BLaER1 treated with 17β-estradiol and CSF1 and Interleukin-3, amounts not matched to agents 10 nM and 100 nM (cell line): ENCODE results near the gene FSCN2.

Experiments
- H3K27ac ChIP-seq, 11 experiments: shearing (Covaris generic); formaldehyde crosslinking; 2 replicates each; pipeline ENCODE4 v1.8.1; 2022
- H3K27me3 ChIP-seq, 11 experiments: shearing (Covaris generic); formaldehyde crosslinking; 2 replicates each; pipeline ENCODE4 v1.8.1; 2022
- H3K36me3 ChIP-seq, 11 experiments: shearing (Covaris generic); formaldehyde crosslinking; 2 replicates each; pipeline ENCODE4 v1.8.1; 2022
- H3K4me1 ChIP-seq, 10 experiments: shearing (Covaris generic); formaldehyde crosslinking; 2 replicates each; pipeline ENCODE4 v1.8.1; 2022
- H3K4me2 ChIP-seq, 11 experiments: shearing (Covaris generic); formaldehyde crosslinking; 2 replicates each; pipeline ENCODE4 v1.8.1; 2022
- H3K4me3 ChIP-seq, 10 experiments: shearing (Covaris generic); formaldehyde crosslinking; 2 replicates each; pipeline ENCODE4 v1.8.1; 2022
- H3K9ac ChIP-seq, 11 experiments: shearing (Covaris generic); formaldehyde crosslinking; 2 replicates each; pipeline ENCODE4 v1.8.1; 2022
- H3K9me3 ChIP-seq, 11 experiments: shearing (Covaris generic); formaldehyde crosslinking; replicated peaks in 1 of 11; 2 replicates each; pipeline ENCODE4 v1.8.1; 2022
- H4K20me1 ChIP-seq, 11 experiments: shearing (Covaris generic); formaldehyde crosslinking; 2 replicates each; pipeline ENCODE4 v1.8.1; 2022
- Cebpa-rat ChIP-seq, 11 experiments: shearing (Covaris generic); IDR thresholded peaks; 2 replicates each; pipeline ENCODE4 v1.8.1; 2022

FSCN2 gene

DNA sequence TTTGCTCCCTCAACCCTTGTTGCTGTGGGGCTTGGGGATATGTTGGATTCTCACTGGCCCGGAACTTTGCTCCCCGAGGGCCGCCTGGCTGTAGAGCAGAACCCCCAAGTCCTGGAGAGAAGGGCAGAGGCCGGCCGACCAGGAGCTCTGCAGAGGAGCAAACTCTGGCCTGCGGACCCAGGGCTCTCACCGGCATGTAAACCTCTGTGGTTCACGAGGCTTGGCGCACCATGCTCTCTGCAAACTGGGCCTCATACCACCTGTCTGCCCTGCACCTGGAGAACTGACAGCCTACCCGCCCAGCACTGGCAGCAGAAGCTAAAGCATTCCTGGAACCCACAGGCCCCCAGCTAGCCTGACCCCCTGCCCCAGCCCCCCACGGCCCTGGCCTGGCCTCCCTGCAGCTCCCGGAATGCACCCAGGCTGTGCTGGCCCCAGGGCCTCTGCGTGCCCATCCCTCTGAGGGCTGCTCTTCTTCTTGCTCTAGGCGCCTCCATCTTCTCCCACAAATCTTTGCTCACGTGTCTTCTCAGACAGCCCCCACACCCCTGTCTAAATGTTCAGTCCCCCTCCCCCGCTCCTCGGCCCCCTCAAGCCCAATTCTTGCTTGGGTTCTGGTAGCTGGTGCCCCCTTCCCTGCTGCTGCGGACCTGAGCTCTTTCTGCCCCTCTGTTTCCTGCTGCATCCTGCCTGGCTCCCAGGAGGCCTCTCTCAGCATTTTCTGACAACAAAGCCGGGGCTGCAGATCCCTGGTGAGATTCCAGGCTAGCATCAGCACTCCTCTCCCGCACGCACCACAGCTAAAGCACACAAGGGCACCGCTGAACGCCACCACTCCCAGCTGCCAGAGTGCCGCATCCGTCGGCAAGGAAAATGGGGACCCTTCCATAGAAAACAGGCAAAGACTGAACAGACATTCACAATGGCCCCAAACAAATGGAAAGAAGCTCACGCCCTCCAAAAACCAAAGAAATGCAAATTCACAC, 38.9 kb upstream of the FSCN2 start:
- H3K4me3 ChIP-seq: peak overlapping the region in 6 of 10 experiments; percentile 63 to 79 (median 68); a peak in 9 of 20 replicates
- H3K36me3 ChIP-seq: no peaks in the 10 kb centered on the region
- H3K9ac ChIP-seq: peak overlapping the region in 9 of 11 experiments; percentile 7 to 98 (median 96); a peak in 16 of 22 replicates
- peaks cover 65 to 90% (median 86%) of the 10 kb centered on the region in 10 experiments for H3K4me1 ChIP-seq
- no peaks in the 10 kb centered on the region for H3K9me3 ChIP-seq
- no peaks in the 10 kb centered on the region for H4K20me1 ChIP-seq
- H3K4me2 ChIP-seq: peak overlapping the region; percentile 89 to 100 (median 98)
- H3K27me3 ChIP-seq: peaks cover 0 to 20% (median 0%) of the 10 kb centered on the region in 11 experiments; a peak in 6 of 22 replicates
- peak overlapping the region in 8 of 11 experiments; percentile 21 to 100 (median 98); a peak in 13 of 22 replicates for H3K27ac ChIP-seq
- TF ChIP-seq Cebpa-rat (IDR thresholded peaks at IDR 0.05): no peak

DNA sequence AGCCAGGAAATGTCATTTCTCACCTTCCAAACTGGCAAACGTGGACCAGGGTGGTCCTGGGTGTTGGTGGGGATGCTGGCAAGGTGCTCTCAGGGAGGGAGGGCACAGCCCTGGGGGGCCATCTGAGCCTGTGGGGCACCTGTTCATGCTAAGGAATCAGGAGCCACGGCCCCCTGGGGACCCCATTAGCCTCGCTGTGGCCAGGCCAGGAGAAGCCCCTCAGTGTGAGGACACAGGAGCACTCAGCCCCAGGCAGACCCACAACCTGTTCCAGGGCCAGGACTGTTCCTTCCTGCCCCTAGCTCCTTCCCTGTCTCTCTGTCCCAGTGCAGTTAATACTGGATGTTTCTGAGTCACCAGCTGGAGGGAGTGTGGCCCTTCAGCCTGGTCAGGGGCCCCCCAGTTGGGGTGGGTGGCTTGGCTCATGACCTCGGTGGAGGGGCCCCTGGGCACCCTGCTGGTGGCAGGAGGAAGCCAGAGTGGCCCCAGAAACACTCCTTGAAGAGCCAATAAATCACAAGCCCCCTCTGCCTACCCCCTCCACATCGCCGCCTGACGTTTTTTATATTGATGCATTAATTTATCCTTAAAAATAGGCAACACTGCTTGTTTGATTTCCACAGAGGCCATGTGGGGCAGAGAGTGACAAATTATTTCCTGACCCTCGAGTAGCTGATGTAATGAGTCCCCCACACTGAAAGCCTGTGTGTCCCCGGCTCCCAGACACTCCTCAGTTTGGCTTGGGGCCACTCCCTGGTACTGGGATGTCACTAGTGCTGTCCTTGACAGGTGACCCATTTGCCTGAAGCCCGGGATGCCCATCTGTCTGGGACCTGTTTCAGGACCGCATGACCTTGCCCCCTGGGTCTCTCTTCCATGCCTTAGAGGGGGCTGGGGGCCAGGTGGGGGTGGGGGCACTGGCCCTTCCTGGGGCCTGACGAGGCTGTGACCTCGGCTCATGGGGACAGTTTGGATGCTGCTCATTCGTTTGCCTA, 37.9 kb upstream of the FSCN2 start:
- Histone ChIP-seq H3K36me3 (no peaks in the 10 kb centered on the region), H3K27ac (peak overlapping the region in 8 of 11 experiments; percentile 16 to 100 (median 74); a peak in 11 of 22 replicates), H3K4me2 (peak overlapping the region; percentile 89 to 100 (median 98)), H3K9ac (peak overlapping the region in 9 of 11 experiments; percentile 7 to 98 (median 95); a peak in 15 of 22 replicates), H3K27me3 (peaks cover 0 to 20% (median 0%) of the 10 kb centered on the region in 11 experiments; a peak in 7 of 22 replicates), H3K4me3 (peak overlapping the region in 4 of 10 experiments; percentile 63 to 79 (median 68); a peak in 2 of 20 replicates), H3K4me1 (peaks cover 59 to 89% (median 79%) of the 10 kb centered on the region in 10 experiments), H3K9me3 (no peaks in the 10 kb centered on the region), H4K20me1 (no peaks in the 10 kb centered on the region)
- no peak for TF ChIP-seq Cebpa-rat (IDR thresholded peaks at IDR 0.05)

DNA sequence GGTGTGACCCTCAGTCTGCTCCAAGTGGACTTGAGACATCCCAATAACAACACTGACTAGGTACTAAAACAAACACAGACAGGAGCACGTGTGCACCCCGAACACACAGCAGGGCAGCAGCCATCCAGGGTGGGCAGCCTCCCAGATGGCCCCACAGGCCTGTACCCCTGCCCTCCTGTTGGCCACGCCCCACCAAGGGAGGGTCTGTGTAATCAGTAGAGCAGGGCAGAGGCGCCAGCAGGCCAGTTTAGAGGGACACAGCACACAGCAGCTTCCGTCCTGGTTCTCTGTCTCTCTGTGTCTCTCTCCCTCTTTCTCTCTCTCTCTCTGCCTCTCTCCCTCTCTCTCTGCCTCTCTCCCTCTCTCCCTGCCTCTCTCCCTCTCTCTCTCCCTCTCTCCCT, 37.0 kb upstream of the FSCN2 start:
- Histone ChIP-seq H3K9ac (peak overlapping the region in 2 of 11 experiments; percentile 27 to 62; a peak in 4 of 22 replicates), H3K4me3 (no peak overlapping the region), H3K4me2 (peak overlapping the region; percentile 49 to 100 (median 61); a peak in 21 of 22 replicates)

DNA sequence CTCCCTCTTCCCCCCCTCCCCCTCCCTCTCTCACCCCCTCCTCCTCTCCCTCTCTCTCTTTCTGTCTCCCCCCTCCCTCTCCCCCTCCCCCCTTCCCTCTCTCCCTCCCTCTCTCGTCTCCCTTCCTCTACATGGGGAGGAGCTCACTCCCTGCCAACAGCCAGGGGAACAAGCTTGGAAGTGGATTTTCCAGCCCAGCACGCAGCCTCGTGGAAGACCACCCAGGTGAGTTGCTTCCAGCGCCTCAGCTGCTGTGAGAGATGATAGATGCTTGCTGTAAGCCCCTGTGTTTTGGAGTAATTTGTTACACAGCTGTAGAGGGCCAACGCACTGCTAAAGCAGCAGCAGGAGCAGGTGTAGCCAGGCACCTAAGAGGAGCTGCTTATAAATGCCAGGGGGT, 36.4 kb upstream of the FSCN2 start:
- Histone ChIP-seq H3K27me3 (peaks cover 0 to 20% (median 0%) of the 10 kb centered on the region in 11 experiments; a peak in 7 of 22 replicates), H3K4me2 (peak overlapping the region; percentile 47 to 92 (median 79)), H4K20me1 (no peaks in the 10 kb centered on the region), H3K4me1 (peaks cover 48 to 75% (median 65%) of the 10 kb centered on the region in 10 experiments), H3K9ac (peak overlapping the region in 4 of 11 experiments; percentile 36 to 61 (median 50); a peak in 6 of 22 replicates), H3K9me3 (no peaks in the 10 kb centered on the region), H3K27ac (no peak overlapping the region), H3K4me3 (peak overlapping the region in 2 of 10 experiments; percentile 1 to 21; a peak in 1 of 20 replicates), H3K36me3 (no peaks in the 10 kb centered on the region)
- no peak for TF ChIP-seq Cebpa-rat (IDR thresholded peaks at IDR 0.05)

More for the DNA sequence above, 37.0 kb upstream of the FSCN2 start:
- H3K4me1 ChIP-seq: peaks cover 53 to 80% (median 70%) of the 10 kb centered on the region in 10 experiments
- no peaks in the 10 kb centered on the region for H3K36me3 ChIP-seq
- H4K20me1 ChIP-seq: no peaks in the 10 kb centered on the region
- H3K9me3 ChIP-seq: no peaks in the 10 kb centered on the region
- peaks cover 0 to 20% (median 0%) of the 10 kb centered on the region in 11 experiments; a peak in 7 of 22 replicates for H3K27me3 ChIP-seq
- no peak for TF ChIP-seq Cebpa-rat (IDR thresholded peaks at IDR 0.05)
- peak overlapping the region in 3 of 11 experiments; percentile 22 to 41 (median 35); a peak in 2 of 22 replicates for H3K27ac ChIP-seq

DNA sequence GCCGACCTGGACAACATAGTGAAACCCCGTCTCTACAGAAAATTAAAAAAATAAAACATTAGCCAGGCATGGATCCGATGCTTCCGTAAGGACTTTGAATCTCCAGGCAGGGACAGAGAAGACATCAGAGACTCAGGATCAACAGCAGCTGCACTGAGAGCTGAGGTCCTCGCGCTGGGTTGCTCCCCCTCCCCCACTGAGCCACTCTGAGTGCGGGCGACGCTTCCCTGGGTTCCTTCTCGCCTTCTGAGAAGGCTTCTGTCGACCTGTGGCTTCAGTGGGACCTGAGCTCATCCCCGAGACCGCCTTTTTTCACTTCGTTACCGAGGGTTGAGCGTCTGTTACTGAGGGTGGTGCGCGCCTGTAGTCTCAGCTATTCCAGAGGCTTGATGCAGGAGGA, 36.0 kb upstream of the FSCN2 start:
- Histone ChIP-seq H3K27me3 (peaks cover 0 to 20% (median 0%) of the 10 kb centered on the region in 11 experiments; a peak in 7 of 22 replicates), H3K9ac (peak overlapping the region in 4 of 11 experiments; percentile 36 to 61 (median 50); a peak in 8 of 22 replicates), H3K4me2 (peak overlapping the region; percentile 47 to 92 (median 79)), H3K36me3 (no peaks in the 10 kb centered on the region), H3K4me3 (peak overlapping the region in 2 of 10 experiments; percentile 1 to 21; a peak in 1 of 20 replicates), H3K27ac (peak overlapping the region in 2 of 11 experiments; percentile 30 to 39; a peak in 1 of 22 replicates), H3K9me3 (no peaks in the 10 kb centered on the region), H3K4me1 (peaks cover 43 to 70% (median 60%) of the 10 kb centered on the region in 10 experiments), H4K20me1 (no peaks in the 10 kb centered on the region)
- no peak for TF ChIP-seq Cebpa-rat (IDR thresholded peaks at IDR 0.05)

DNA sequence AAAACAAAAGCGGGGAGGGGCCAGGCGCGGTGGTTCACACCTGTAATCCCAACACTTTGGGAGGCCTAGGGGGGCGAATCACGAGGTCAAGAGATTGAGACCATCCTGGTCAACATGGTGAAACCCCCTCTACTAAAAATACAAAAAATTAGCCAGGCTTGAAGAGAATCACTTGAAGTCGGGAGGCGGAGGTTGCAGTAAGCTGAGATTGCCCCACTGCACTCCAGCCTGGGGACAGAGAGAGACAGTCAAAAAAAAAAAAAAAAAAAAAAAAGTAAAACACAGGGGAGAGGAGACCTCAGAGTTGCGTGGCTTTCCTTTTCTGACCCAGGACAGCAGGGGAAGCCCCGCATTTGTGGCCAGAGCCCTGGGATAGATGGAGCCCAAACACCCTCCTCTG, 35.5 kb upstream of the FSCN2 start:
- no peaks in the 10 kb centered on the region for H3K36me3 ChIP-seq
- H3K27ac ChIP-seq: peak overlapping the region in 2 of 11 experiments; percentile 30 to 39; a peak in 1 of 22 replicates
- H4K20me1 ChIP-seq: no peaks in the 10 kb centered on the region
- peak overlapping the region; percentile 47 to 92 (median 79); a peak in 21 of 22 replicates for H3K4me2 ChIP-seq
- peak overlapping the region in 3 of 11 experiments; percentile 36 to 56 (median 44); a peak in 2 of 22 replicates for H3K9ac ChIP-seq
- H3K27me3 ChIP-seq: peaks cover 0 to 20% (median 0%) of the 10 kb centered on the region in 11 experiments; a peak in 7 of 22 replicates
- H3K4me1 ChIP-seq: peaks cover 39 to 65% (median 55%) of the 10 kb centered on the region in 10 experiments
- no peak overlapping the region for H3K4me3 ChIP-seq
- no peak for TF ChIP-seq Cebpa-rat (IDR thresholded peaks at IDR 0.05)
- no peaks in the 10 kb centered on the region for H3K9me3 ChIP-seq

DNA sequence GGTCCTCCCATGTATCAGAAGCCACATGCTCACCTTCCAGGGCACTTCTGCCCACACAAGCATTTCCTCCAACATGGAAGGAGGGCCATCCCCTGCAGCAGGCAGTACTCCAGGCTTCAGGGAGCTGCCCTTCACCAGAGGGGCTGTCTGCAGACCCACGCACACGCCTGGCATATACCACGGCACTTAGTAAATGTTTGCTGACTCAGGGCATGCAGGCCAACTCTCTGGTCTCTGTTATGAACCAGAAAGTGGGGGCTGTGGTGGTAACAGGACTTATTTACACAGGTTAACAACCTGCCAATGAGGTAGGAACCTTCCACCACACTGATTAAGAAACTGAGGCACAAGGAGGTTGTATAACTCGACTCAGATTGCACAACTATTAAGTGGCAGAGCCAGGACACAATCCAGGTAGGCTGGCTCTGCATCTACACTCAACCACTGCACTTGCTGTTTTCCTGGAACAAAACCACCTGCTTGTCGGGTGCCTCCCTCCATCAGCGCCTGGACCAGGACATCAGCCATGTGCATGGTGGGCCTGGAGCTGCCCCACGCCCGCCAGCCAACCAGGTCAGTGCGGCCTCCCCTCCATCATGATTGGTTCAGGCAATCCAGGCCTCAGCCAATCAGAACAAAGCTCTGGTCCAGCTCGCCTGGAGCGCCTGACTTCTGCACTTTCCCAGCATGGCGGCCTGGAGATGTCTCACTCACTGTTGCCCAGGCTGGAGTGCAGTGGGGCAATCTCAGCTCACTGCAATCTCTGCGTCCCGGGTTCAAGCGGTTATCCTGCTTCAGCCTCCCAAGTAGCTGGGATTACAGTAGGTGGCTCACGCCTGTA, 34.8 kb upstream of the FSCN2 start:
- H3K4me3 ChIP-seq: no peak overlapping the region
- H3K27me3 ChIP-seq: peaks cover 0 to 20% (median 0%) of the 10 kb centered on the region in 11 experiments; a peak in 7 of 22 replicates
- H3K4me2 ChIP-seq: peak overlapping the region in 9 of 11 experiments; percentile 62 to 92 (median 81); a peak in 18 of 22 replicates
- H3K9ac ChIP-seq: peak overlapping the region in 1 of 11 experiments; percentile 4; a peak in 1 of 22 replicates
- no peaks in the 10 kb centered on the region for H3K36me3 ChIP-seq
- no peaks in the 10 kb centered on the region for H4K20me1 ChIP-seq
- H3K27ac ChIP-seq: no peak overlapping the region
- H3K4me1 ChIP-seq: peaks cover 38 to 60% (median 49%) of the 10 kb centered on the region in 10 experiments
- TF ChIP-seq Cebpa-rat (IDR thresholded peaks at IDR 0.05): no peak
- H3K9me3 ChIP-seq: no peaks in the 10 kb centered on the region
